ENCODE results near the gene GALK2. TPM values are rescaled to one million over a fixed set of nuclear protein-coding genes. Genes with fewer than 3 reads are reported as not detected.

GALK2 gene
- total and polyA plus RNA-seq, 2 experiments from 2014 or later = 11.5 to 23.0 TPM

- peaks cover 2% of the 10 kb centered on the region for H3K27me3 Mint-ChIP-seq (ENCODE audit: insufficient read depth, low read depth, poor library complexity)
- H3K9me3 Mint-ChIP-seq = no peaks in the 10 kb centered on the region
- Histone ChIP-seq H3K36me3 (ENCODE audit: insufficient read depth) (no peaks in the 10 kb centered on the region), H3K27ac (ENCODE audit: low read depth) (peak overlapping the region; percentile 70; the same call in 1 of the 2 replicates), H4K20me1 (replicated peaks; ENCODE audit: insufficient read depth) (no peaks in the 10 kb centered on the region), H3K4me2 (no peak overlapping the region), H3K9me2 (ENCODE audit: insufficient read depth) (no peaks in the 10 kb centered on the region), H3K4me1 (ENCODE audit: insufficient read depth) (peaks cover 17% of the 10 kb centered on the region), H3K79me2 (replicated peaks; ENCODE audit: insufficient read depth) (no peaks in the 10 kb centered on the region), H3K4me3 (no peak overlapping the region), H2AFZ (no peak overlapping the region), H3K27me3 (ENCODE audit: insufficient read depth) (no peaks in the 10 kb centered on the region), H3F3A (replicated peaks; ENCODE audit: low read depth) (no peaks in the 10 kb centered on the region)
- ATAC-seq = no peak
- H3K4me3 Mint-ChIP-seq = no peak overlapping the region
- H3K4me1 Mint-ChIP-seq = peaks cover 51% of the 10 kb centered on the region
- H3K36me3 Mint-ChIP-seq (ENCODE audit: low read depth) = no peaks in the 10 kb centered on the region; the same call in 2 of the 3 replicates
- H3K27ac Mint-ChIP-seq = peak overlapping the region; percentile 90
- no peak for DNase-seq (ENCODE audit: low spot score)
- TF ChIP-seq STAT1 (IDR thresholded peaks at IDR 0.05; ENCODE audit: unreplicated experiment) = no peak
- TF ChIP-seq ZNF114 (CRISPR knock-in tag; IDR thresholded peaks at IDR 0.05) = no peak
- TF ChIP-seq EZH2 (IDR thresholded peaks at IDR 0.05; ENCODE audit: low read depth, unreplicated experiment) = no peak
- TF ChIP-seq ETS1 (IDR thresholded peaks at IDR 0.05) = no peak
- TF ChIP-seq EZH2phosphoT487 (IDR thresholded peaks at IDR 0.05; ENCODE audit: unreplicated experiment) = no peak
- TF ChIP-seq ZNF462 (CRISPR knock-in tag; IDR thresholded peaks at IDR 0.05) = no peak
- no peak for TF ChIP-seq NANOG (IDR thresholded peaks at IDR 0.05; ENCODE audit: borderline replicate concordance)
- TF ChIP-seq CTCF (conservative IDR thresholded peaks at IDR 0.05; ENCODE audit: low read depth in 2 of 2) = no peak
- TF ChIP-seq JUNB (IDR thresholded peaks at IDR 0.05; ENCODE audit: unreplicated experiment) = no peak
- TF ChIP-seq POLR2AphosphoS5 (IDR thresholded peaks at IDR 0.05; ENCODE audit: low read depth) = no peak
- TF ChIP-seq CREB1 (CRISPR knock-in tag; IDR thresholded peaks at IDR 0.05; ENCODE audit: low read depth) = no peak
- no peak for TF ChIP-seq ZNF331 (CRISPR knock-in tag; IDR thresholded peaks at IDR 0.05; ENCODE audit: low read depth)
- no peak for TF ChIP-seq REST (IDR thresholded peaks at IDR 0.05; ENCODE audit: unreplicated experiment)
Measured at GRCh38 chr15:49330166-49330565, 160.1 kb downstream of the GALK2 start.
